IMR-90 (cell line): Measurements from ENCODE around the gene RAD51B. TPM values are rescaled to one million over a fixed set of nuclear protein-coding genes. Genes with fewer than 3 reads are reported as not detected.

Experiments
- ATAC-seq: fragments of 200-7000 bp; cut with Tn5 transposase; 2 replicates; pipeline ENCODE4 v1.9.1; 2020; ENCODE audit warnings: low read depth, mild to moderate bottlenecking, moderate library complexity
- BruUV-seq: library from RNA; stranded (reverse); fragments of 400-500 nt; replicated peaks from 2 replicates; lab custom pipeline; 2021; lab: Mats Ljungman, UMichigan
- CTCF ChIA-PET: fragments of 300-600 bp; formaldehyde crosslinking; extraction: SDS; loops from one replicate; lab custom pipeline; 2021; ENCODE audit warnings: antibody characterized with exemption; lab: Yijun Ruan, JAX
- POLR2A ChIA-PET: fragments of 300-600 bp; sonication (Branson Sonifier 250); formaldehyde crosslinking; loops from one replicate; lab custom pipeline; 2022; ENCODE audit warnings: antibody characterized with exemption; ENCODE audit not compliant: unreplicated experiment; lab: Charles Lee
- DNase-seq: peaks from one replicate; pipeline ENCODE4 v3.0.0; 2013
- H2AFZ ChIP-seq: replicated peaks from 2 replicates; pipeline ENCODE3; 2013; ENCODE audit warnings: low read length, mild to moderate bottlenecking; ENCODE audit not compliant: poor library complexity
- H2AK5ac ChIP-seq: 2 replicates; pipeline ENCODE4 v1.6.1; 2013; ENCODE audit warnings: low read depth, low read length, inconsistent platforms
- H2AK9ac ChIP-seq: replicated peaks from 2 replicates; pipeline ENCODE3; 2013; ENCODE audit warnings: mild to moderate bottlenecking, low read depth, low read length, moderate library complexity; ENCODE audit not compliant: poor library complexity
- H2BK120ac ChIP-seq: 2 replicates; pipeline ENCODE4 v1.6.1; 2013; ENCODE audit warnings: low read depth, low read length, inconsistent platforms
- H2BK15ac ChIP-seq: 3 replicates; pipeline ENCODE4 v1.6.1; 2013; ENCODE audit warnings: low read depth, low read length, inconsistent platforms
- H2BK20ac ChIP-seq: 2 replicates; pipeline ENCODE4 v1.6.1; 2013; ENCODE audit warnings: low read depth, mild to moderate bottlenecking, inconsistent platforms, low read length, moderate library complexity
- H2BK5ac ChIP-seq: 2 replicates; pipeline ENCODE4 v1.6.1; 2013; ENCODE audit warnings: mild to moderate bottlenecking, low read depth, low read length, inconsistent platforms; ENCODE audit not compliant: poor library complexity, severe bottlenecking
- H3K14ac ChIP-seq: replicated peaks from 2 replicates; pipeline ENCODE4 v1.6.1; 2013; ENCODE audit warnings: low read depth, low read length, inconsistent platforms
- H3K18ac ChIP-seq: 2 replicates; pipeline ENCODE4 v1.6.1; 2013; ENCODE audit warnings: low read depth, low read length, control low read depth
- H3K23ac ChIP-seq: 2 replicates; pipeline ENCODE4 v1.6.1; 2013; ENCODE audit warnings: low read depth, low read length, inconsistent platforms
- H3K27ac ChIP-seq: 2 replicates; pipeline ENCODE4 v1.5.1; 2013; ENCODE audit warnings: mild to moderate bottlenecking, control low read depth, low read length; ENCODE audit not compliant: insufficient read depth
- H3K27me3 ChIP-seq: 2 replicates; pipeline ENCODE4 v1.6.1; 2013; ENCODE audit warnings: low read length; ENCODE audit not compliant: control insufficient read depth, insufficient read depth
- H3K36me3 ChIP-seq: 2 replicates; pipeline ENCODE4 v1.6.1; 2013; ENCODE audit warnings: low read length, mixed read lengths; ENCODE audit not compliant: control insufficient read depth, insufficient read depth
- H3K4ac ChIP-seq: 2 replicates; pipeline ENCODE4 v1.6.1; 2013; ENCODE audit warnings: low read depth, low read length, inconsistent platforms
- H3K4me1 ChIP-seq: 2 replicates; pipeline ENCODE4 v1.6.1; 2013; ENCODE audit warnings: low read length, mixed read lengths; ENCODE audit not compliant: control insufficient read depth, insufficient read depth
- H3K4me2 ChIP-seq: 2 replicates; pipeline ENCODE4 v1.6.1; 2013; ENCODE audit warnings: low read depth, mild to moderate bottlenecking, control low read depth, low read length, moderate library complexity
- H3K4me3 ChIP-seq: 2 replicates; pipeline ENCODE4 v1.5.1; 2013; ENCODE audit warnings: low read depth, mild to moderate bottlenecking, control low read depth, low read length, moderate library complexity; ENCODE audit not compliant: insufficient read depth
- H3K56ac ChIP-seq: 2 replicates; pipeline ENCODE4 v1.6.1; 2013; ENCODE audit warnings: low read length, inconsistent platforms; ENCODE audit not compliant: insufficient read depth; ENCODE audit errors: extremely low read depth
- H3K79me1 ChIP-seq, 2 experiments: 2 replicates each; pipeline ENCODE4 v1.6.1; 2013; ENCODE audit warnings: low read length in 2 of 2, inconsistent platforms in 1 of 2, low read depth in 1 of 2
- H3K9ac ChIP-seq: 2 replicates; pipeline ENCODE4 v1.6.1; 2013; ENCODE audit warnings: low read depth, low read length, control low read depth
- H3K9me1 ChIP-seq: 2 replicates; pipeline ENCODE4 v1.6.1; 2013; ENCODE audit warnings: low read length, inconsistent platforms; ENCODE audit not compliant: insufficient read depth
- H3K9me3 ChIP-seq: 2 replicates; pipeline ENCODE4 v1.6.1; 2013; ENCODE audit warnings: low read length; ENCODE audit not compliant: control insufficient read depth, insufficient read depth
- H4K20me1 ChIP-seq: 2 replicates; pipeline ENCODE4 v1.6.1; 2013; ENCODE audit warnings: low read length, inconsistent platforms; ENCODE audit not compliant: insufficient read depth
- H4K5ac ChIP-seq: 2 replicates; pipeline ENCODE4 v1.6.1; 2013; ENCODE audit warnings: mild to moderate bottlenecking, low read depth, low read length, control low read depth
- H4K8ac ChIP-seq, 2 experiments: 2 replicates each; pipeline ENCODE4 v1.6.1; 2013; ENCODE audit warnings: low read depth in 2 of 2, low read length in 2 of 2, control low read depth in 1 of 2, inconsistent platforms in 1 of 2
- H4K91ac ChIP-seq: 2 replicates; pipeline ENCODE4 v1.6.1; 2013; ENCODE audit warnings: low read depth, low read length, inconsistent platforms; ENCODE audit not compliant: insufficient read depth
- CEBPB ChIP-seq: IDR thresholded peaks from 2 replicates; pipeline ENCODE4 v1.6.1; 2012; ENCODE audit warnings: low read depth, low read length, improper control_type of control experiment
- CHD1 ChIP-seq: IDR thresholded peaks from 2 replicates; pipeline ENCODE4 v1.6.1; 2012; ENCODE audit warnings: low read depth, low read length, improper control_type of control experiment
- CTCF ChIP-seq: conservative IDR thresholded peaks from 2 replicates; pipeline ENCODE4 v1.5.1; 2012; ENCODE audit warnings: mild to moderate bottlenecking, low read depth, low read length, improper control_type of control experiment
- FOS ChIP-seq: fragments of 150-350 bp; IDR thresholded peaks from 2 replicates; pipeline ENCODE4 v1.6.1; 2016; ENCODE audit warnings: low read depth, low read length
- MXI1 ChIP-seq: IDR thresholded peaks from 2 replicates; pipeline ENCODE4 v1.6.1; 2012; ENCODE audit warnings: low read depth, mild to moderate bottlenecking, low read length, moderate library complexity, borderline replicate concordance
- NFE2L2 ChIP-seq: fragments of 150-350 bp; IDR thresholded peaks from 2 replicates; pipeline ENCODE4 v1.6.1; 2016; ENCODE audit warnings: low read depth, mild to moderate bottlenecking, low read length
- POLR2A ChIP-seq: IDR thresholded peaks from 2 replicates; pipeline ENCODE4 v1.6.1; 2012; ENCODE audit warnings: mild to moderate bottlenecking, low read depth, low read length
- RCOR1 ChIP-seq: IDR thresholded peaks from 2 replicates; pipeline ENCODE4 v1.6.1; 2012; ENCODE audit warnings: mild to moderate bottlenecking, low read length, improper control_type of control experiment; ENCODE audit not compliant: insufficient replicate concordance
- SMC3 ChIP-seq: fragments of 150-350 bp; IDR thresholded peaks from 2 replicates; pipeline ENCODE4 v1.6.1; 2016; ENCODE audit warnings: low read depth, mild to moderate bottlenecking, antibody characterized with exemption, low read length, moderate library complexity
- USF2 ChIP-seq: fragments of 150-350 bp; IDR thresholded peaks from 2 replicates; pipeline ENCODE4 v1.6.1; 2017; ENCODE audit warnings: mild to moderate bottlenecking, antibody characterized with exemption, low read length, low read depth
- WGBS, 2 experiments: methylation state at CpG; one replicate each; pipeline versions ENCODE4 v1.1.5 to v1.1.7; 2013; ENCODE audit warnings: missing lambda C conversion rate in 2 of 2; ENCODE audit not compliant: insufficient read length in 1 of 2; ENCODE audit errors: extremely low coverage in 2 of 2; 5-methylcytosine and 5-hydroxymethylcytosine counted together
- dilution Hi-C: fragments of 300-500 bp; cut with HindIII; formaldehyde crosslinking; loops from one replicate; pipeline ENCODE4 v1.14.3; 2018; ENCODE audit warnings: low sequenced_read_pairs; ENCODE audit not compliant: unreplicated experiment
- in situ Hi-C: fragments of 300-500 bp; cut with MboI; formaldehyde crosslinking; loops from 3 replicates; pipeline ENCODE4 v1.14.3; 2019; ENCODE audit warnings: low sequenced_read_pairs, inconsistent platforms, mixed read lengths
- intact Hi-C: fragments of 100-400 bp; cut with micrococcal nuclease; formaldehyde crosslinking; loops from 2 replicates; pipeline ENCODE4 v1.10.0; 2022
- polyA plus RNA-seq, 3 experiments: library from polyadenylated mRNA; depleted of rRNA; stranded (reverse); fragments of >200 nt; gene quantifications; 2 replicates each; pipeline ENCODE4 v1.2.3, GENCODE V29; 2012; ENCODE audit warnings: low replicate concordance in 1 of 3
- total RNA-seq: library from RNA; depleted of rRNA; stranded (reverse); fragments of >200 nt; gene quantifications from 2 replicates; pipeline ENCODE4 v1.2.3, GENCODE V29; 2012

RAD51B gene
- total and polyA plus RNA-seq, 2 of the 4 experiments (the other 2 are of a cell fraction) = 5.1 to 18.8 TPM

- H3K18ac ChIP-seq = no peak overlapping the region
- ChIA-PET CTCF (interaction anchor here (1.3 kb wide), 1 partner anchor 12 kb away, joined by 3 read pairs; no protein-coding TSS in a partner anchor), POLR2A (interaction anchor here (0.5 kb wide), 1 partner anchor 43 kb away, joined by 3 read pairs; no protein-coding TSS in a partner anchor)
- H4K5ac ChIP-seq = no peak overlapping the region
- H3K36me3 ChIP-seq = no peaks in the 10 kb centered on the region
- no peak overlapping the region for H2BK20ac ChIP-seq
- H3K9me1 ChIP-seq = 0 out of 2 replicates have a peak, but pooled peaks cover 3% of the 10 kb centered on the region
- H3K27ac ChIP-seq = no peak overlapping the region
- H4K8ac ChIP-seq = no peak overlapping the region
- H3K9ac ChIP-seq = no peak overlapping the region
- no peaks in the 10 kb centered on the region for H3K79me1 ChIP-seq
- ATAC-seq = no peak
- no peak overlapping the region for H3K23ac ChIP-seq
- H3K9me3 ChIP-seq = no peaks in the 10 kb centered on the region
- dilution Hi-C loops = no loop called here
- in situ Hi-C loops = no loop called here
- H4K91ac ChIP-seq = no peak overlapping the region
- no peak overlapping the region for H3K56ac ChIP-seq
- no peak overlapping the region for H3K14ac ChIP-seq
- H4K20me1 ChIP-seq = no peaks in the 10 kb centered on the region
- no peak overlapping the region for H2BK5ac ChIP-seq
- H3K4ac ChIP-seq = no peak overlapping the region
- peak overlapping the region; percentile 59; the same call in 1 of the 2 replicates for H2AK5ac ChIP-seq
- H3K27me3 ChIP-seq = no peaks in the 10 kb centered on the region
- DNase-seq = no peak
- no peak overlapping the region for H2AFZ ChIP-seq
- no peak overlapping the region for H2AK9ac ChIP-seq
- H2BK15ac ChIP-seq = no peak overlapping the region
- TF ChIP-seq SMC3 = no peak
- no peak for TF ChIP-seq RCOR1
- TF ChIP-seq POLR2A = no peak
- no peak for TF ChIP-seq CEBPB
- TF ChIP-seq MXI1 = no peak
- no peak for TF ChIP-seq FOS
- TF ChIP-seq USF2 = no peak
- no peak for TF ChIP-seq CTCF
- TF ChIP-seq CHD1 = no peak
- TF ChIP-seq NFE2L2 = no peak
- 94% methylated on average over 13 of the region's 20 CpGs; no CpG with 5 or more reads in 1 of the 2 experiments for WGBS, 2 experiments
- H3K4me1 ChIP-seq = no peaks in the 10 kb centered on the region
- intact Hi-C loops = no loop called here
- H3K4me3 ChIP-seq = no peak overlapping the region
- no peak overlapping the region for H3K4me2 ChIP-seq
- no TSS peak for BruUV-seq
- H2BK120ac ChIP-seq = no peak overlapping the region
Measured at GRCh38 chr14:67857778-67858350, 38.3 kb downstream of the RAD51B start.
